ENCODE measurements around the gene ASCC1.

DNA sequence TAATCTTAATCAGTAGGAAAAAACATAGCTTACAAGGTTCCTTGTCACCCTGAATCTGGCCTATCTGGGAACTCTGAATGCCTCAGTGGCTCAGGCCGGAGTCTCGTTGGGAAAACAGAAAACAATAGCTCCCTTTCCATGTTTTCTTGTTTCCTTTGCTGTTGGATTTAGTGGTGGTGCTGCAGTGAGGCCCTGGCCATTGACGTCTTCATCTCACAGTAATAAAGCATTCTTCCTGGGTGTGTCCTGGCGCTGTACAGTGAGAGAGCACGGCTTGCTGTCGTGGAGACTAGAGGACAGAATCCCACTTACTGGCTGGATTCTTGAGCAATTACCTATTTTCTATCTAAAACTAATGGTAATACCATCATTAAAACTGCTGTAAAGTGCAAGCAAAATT is 126.5 kb downstream of the ASCC1 start:
- TF ChIP-seq, protein P1, sequence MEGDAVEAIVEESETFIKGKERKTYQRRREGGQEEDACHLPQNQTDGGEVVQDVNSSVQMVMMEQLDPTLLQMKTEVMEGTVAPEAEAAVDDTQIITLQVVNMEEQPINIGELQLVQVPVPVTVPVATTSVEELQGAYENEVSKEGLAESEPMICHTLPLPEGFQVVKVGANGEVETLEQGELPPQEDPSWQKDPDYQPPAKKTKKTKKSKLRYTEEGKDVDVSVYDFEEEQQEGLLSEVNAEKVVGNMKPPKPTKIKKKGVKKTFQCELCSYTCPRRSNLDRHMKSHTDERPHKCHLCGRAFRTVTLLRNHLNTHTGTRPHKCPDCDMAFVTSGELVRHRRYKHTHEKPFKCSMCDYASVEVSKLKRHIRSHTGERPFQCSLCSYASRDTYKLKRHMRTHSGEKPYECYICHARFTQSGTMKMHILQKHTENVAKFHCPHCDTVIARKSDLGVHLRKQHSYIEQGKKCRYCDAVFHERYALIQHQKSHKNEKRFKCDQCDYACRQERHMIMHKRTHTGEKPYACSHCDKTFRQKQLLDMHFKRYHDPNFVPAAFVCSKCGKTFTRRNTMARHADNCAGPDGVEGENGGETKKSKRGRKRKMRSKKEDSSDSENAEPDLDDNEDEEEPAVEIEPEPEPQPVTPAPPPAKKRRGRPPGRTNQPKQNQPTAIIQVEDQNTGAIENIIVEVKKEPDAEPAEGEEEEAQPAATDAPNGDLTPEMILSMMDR (IDR thresholded peaks at IDR 0.05), result no peak
- no peak for TF ChIP-seq POLR2A (IDR thresholded peaks at IDR 0.05)

All from gastroesophageal sphincter (tissue), 3 donors.